Prostate gland (tissue), 2 donors: Measurements from ENCODE around the gene MYD88. TPM values are rescaled to one million over a fixed set of nuclear protein-coding genes. Genes with fewer than 3 reads are reported as not detected.

ENCODE experiments used
- DNase-seq: peaks from one replicate; pipeline ENCODE4 v3.0.0-alpha.2; 2019; ENCODE audit warnings: low spot score
- H3K27ac ChIP-seq, 2 donors: fragments of 200-600 bp; sonication (generic); 2 replicates each; pipeline ENCODE4 v1.5.1; 2017 to 2019
- H3K27me3 ChIP-seq: fragments of 200-600 bp; sonication (generic); replicated peaks from 2 replicates; pipeline ENCODE4 v1.5.1; 2019; ENCODE audit not compliant: insufficient read depth
- H3K36me3 ChIP-seq, 2 donors: fragments of 200-600 bp; sonication (generic); 1 replicate in 1 of 2; 2 replicates in 1 of 2; pipeline versions ENCODE4 v1.5.1 to v1.8.1; 2017 to 2019
- H3K4me1 ChIP-seq: fragments of 200-600 bp; sonication (generic); replicated peaks from 2 replicates; pipeline ENCODE4 v1.5.1; 2019
- H3K4me3 ChIP-seq, 2 donors: fragments of 200-600 bp; sonication (generic); 2 replicates each; pipeline ENCODE4 v1.5.1; 2017 to 2019
- H3K9me3 ChIP-seq: fragments of 200-600 bp; sonication (generic); 2 replicates; pipeline ENCODE4 v1.5.1; 2017
- CTCF ChIP-seq, 4 experiments: fragments of 200-600 bp in 2 of 4; fragments of 450-650 bp in 2 of 4; sonication (generic) in 2 of 4; IDR thresholded peaks; 1 replicate in 3 of 4; 2 replicates in 1 of 4; pipeline ENCODE4 v1.5.1; 2016 to 2019; ENCODE audit warnings: antibody characterized with exemption in 4 of 4, mild to moderate bottlenecking in 2 of 4, moderate library complexity in 2 of 4
- POLR2A ChIP-seq: fragments of 450-650 bp; IDR thresholded peaks from one replicate; pipeline ENCODE4 v1.6.1; 2016; ENCODE audit warnings: antibody characterized with exemption, mild to moderate bottlenecking
- POLR2AphosphoS5 ChIP-seq: sonication (generic); formaldehyde crosslinking; IDR thresholded peaks from one replicate; pipeline ENCODE4 v1.6.1; 2017; ENCODE audit warnings: antibody characterized with exemption
- WGBS: methylation state at CpG from one replicate; pipeline ENCODE4 v1.1.5; 2018; 5-methylcytosine and 5-hydroxymethylcytosine counted together
- intact Hi-C: fragments of 100-400 bp; cut with DNase I; formaldehyde crosslinking; loops from one replicate; pipeline ENCODE4 v1.14.2; 2022
- total RNA-seq, 2 donors: library from RNA; depleted of rRNA; stranded (reverse); fragments of >200 nt; gene quantifications; one replicate each; pipeline ENCODE4 v1.1.0, GENCODE V29; 2016

MYD88 gene
- total RNA-seq, 2 donors from 2014 or later = 21.4 to 30.8 TPM

- no peaks in the 10 kb centered on the region for H3K4me1 ChIP-seq
- DNase-seq = no peak
- no peaks in the 10 kb centered on the region for H3K27me3 ChIP-seq
- H3K36me3 ChIP-seq = no peaks in the 10 kb centered on the region
- 83% methylated on average over 6 of the region's 6 CpGs for WGBS
- intact Hi-C loops = no loop called here
- no peaks in the 10 kb centered on the region for H3K9me3 ChIP-seq
- TF ChIP-seq POLR2A (no peak), POLR2AphosphoS5 (no peak), CTCF (IDR thresholded peaks at IDR 0.05) (no peak)
- no peak overlapping the region for H3K4me3 ChIP-seq
- H3K27ac ChIP-seq = no peak overlapping the region
Measured at GRCh38 chr3:38095669-38096483, 42.6 kb upstream of the MYD88 start.

- no peaks in the 10 kb centered on the region for H3K27me3 ChIP-seq
- no peak overlapping the region for H3K27ac ChIP-seq
- no peaks in the 10 kb centered on the region for H3K9me3 ChIP-seq
- H3K36me3 ChIP-seq = no peaks in the 10 kb centered on the region
- DNase-seq = no peak
- no peaks in the 10 kb centered on the region for H3K4me1 ChIP-seq
- TF ChIP-seq POLR2A = no peak
- intact Hi-C loops = no loop called here
- H3K4me3 ChIP-seq = no peak overlapping the region
- 77% methylated on average over 19 of the region's 19 CpGs for WGBS
Measured at GRCh38 chr3:38097446-38098375, 40.8 kb upstream of the MYD88 start.

GRCh38 chr3:38098376-38098723, 40.1 kb upstream of the MYD88 start:
- intact Hi-C loops = no loop called here
- WGBS = 90% methylated on average over 9 of the region's 9 CpGs
- DNase-seq = no peak

GRCh38 chr3:38099518-38099917, 38.9 kb upstream of the MYD88 start:
- H3K4me1 ChIP-seq = no peaks in the 10 kb centered on the region
- WGBS = 25% methylated on average over 4 of the region's 5 CpGs

More at GRCh38 chr3:38098376-38098723, 40.1 kb upstream of the MYD88 start:
- H3K36me3 ChIP-seq = no peaks in the 10 kb centered on the region
- no peaks in the 10 kb centered on the region for H3K27me3 ChIP-seq
- no peaks in the 10 kb centered on the region for H3K4me1 ChIP-seq
- H3K4me3 ChIP-seq = no peak overlapping the region
- TF ChIP-seq POLR2A = no peak
- TF ChIP-seq CTCF (IDR thresholded peaks at IDR 0.05) = no peak
- no peak for TF ChIP-seq POLR2AphosphoS5
- no peak overlapping the region for H3K27ac ChIP-seq
- no peaks in the 10 kb centered on the region for H3K9me3 ChIP-seq

More at GRCh38 chr3:38099518-38099917, 38.9 kb upstream of the MYD88 start:
- Histone ChIP-seq H3K9me3 (no peaks in the 10 kb centered on the region), H3K27me3 (no peaks in the 10 kb centered on the region), H3K36me3 (no peaks in the 10 kb centered on the region), H3K27ac (no peak overlapping the region), H3K4me3 (no peak overlapping the region)
- DNase-seq = no peak
- TF ChIP-seq POLR2A (no peak), POLR2AphosphoS5 (no peak), CTCF (IDR thresholded peaks at IDR 0.05) (no peak)
- intact Hi-C loops = no loop called here
